ENCODE measurements around the gene STRIT1.

DNA sequence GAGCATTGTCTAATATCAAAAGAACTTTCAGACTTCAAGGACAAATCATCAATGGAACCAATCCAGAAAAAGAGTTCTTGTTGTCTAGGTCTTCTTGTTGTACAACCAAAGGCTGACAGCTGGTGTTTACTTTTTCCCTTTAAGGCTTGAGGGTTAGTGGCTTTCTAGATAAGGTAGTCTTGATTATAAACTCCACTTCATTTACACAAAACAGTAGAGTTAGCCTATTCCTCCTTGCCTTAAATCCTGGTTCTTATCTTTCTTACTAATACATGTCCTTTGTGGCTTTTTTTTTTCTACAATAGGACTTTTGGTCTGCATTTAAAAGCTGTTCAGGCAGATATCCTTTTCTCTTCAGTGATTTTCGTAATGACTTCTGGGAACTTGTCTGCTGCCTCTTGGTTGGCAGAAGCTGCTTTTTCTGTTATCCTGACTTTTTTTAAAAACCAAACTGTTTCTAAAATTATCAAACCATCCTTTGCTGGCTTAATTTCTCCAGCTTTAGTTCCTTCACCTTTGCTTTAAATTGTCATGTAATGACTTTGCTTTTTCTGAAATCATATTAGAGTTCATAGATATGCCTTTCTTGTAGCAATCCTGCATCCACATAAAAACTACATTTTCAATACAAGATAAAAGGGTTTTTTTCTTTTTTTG lies 44.8 kb downstream of the STRIT1 start:
- TF ChIP-seq, protein P1, sequence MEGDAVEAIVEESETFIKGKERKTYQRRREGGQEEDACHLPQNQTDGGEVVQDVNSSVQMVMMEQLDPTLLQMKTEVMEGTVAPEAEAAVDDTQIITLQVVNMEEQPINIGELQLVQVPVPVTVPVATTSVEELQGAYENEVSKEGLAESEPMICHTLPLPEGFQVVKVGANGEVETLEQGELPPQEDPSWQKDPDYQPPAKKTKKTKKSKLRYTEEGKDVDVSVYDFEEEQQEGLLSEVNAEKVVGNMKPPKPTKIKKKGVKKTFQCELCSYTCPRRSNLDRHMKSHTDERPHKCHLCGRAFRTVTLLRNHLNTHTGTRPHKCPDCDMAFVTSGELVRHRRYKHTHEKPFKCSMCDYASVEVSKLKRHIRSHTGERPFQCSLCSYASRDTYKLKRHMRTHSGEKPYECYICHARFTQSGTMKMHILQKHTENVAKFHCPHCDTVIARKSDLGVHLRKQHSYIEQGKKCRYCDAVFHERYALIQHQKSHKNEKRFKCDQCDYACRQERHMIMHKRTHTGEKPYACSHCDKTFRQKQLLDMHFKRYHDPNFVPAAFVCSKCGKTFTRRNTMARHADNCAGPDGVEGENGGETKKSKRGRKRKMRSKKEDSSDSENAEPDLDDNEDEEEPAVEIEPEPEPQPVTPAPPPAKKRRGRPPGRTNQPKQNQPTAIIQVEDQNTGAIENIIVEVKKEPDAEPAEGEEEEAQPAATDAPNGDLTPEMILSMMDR (IDR thresholded peaks at IDR 0.05; ENCODE audit: insufficient read depth, low read depth, low read length), result no peak
- no peak for TF ChIP-seq EZH2 (IDR thresholded peaks at IDR 0.05; ENCODE audit: insufficient read depth, low read length)

All from astrocyte (in vitro differentiated cells and primary cell).